ENCODE results near the gene CLMN. TPM values are rescaled to one million over a fixed set of nuclear protein-coding genes. Genes with fewer than 3 reads are reported as not detected.

The CLMN gene, protein sequence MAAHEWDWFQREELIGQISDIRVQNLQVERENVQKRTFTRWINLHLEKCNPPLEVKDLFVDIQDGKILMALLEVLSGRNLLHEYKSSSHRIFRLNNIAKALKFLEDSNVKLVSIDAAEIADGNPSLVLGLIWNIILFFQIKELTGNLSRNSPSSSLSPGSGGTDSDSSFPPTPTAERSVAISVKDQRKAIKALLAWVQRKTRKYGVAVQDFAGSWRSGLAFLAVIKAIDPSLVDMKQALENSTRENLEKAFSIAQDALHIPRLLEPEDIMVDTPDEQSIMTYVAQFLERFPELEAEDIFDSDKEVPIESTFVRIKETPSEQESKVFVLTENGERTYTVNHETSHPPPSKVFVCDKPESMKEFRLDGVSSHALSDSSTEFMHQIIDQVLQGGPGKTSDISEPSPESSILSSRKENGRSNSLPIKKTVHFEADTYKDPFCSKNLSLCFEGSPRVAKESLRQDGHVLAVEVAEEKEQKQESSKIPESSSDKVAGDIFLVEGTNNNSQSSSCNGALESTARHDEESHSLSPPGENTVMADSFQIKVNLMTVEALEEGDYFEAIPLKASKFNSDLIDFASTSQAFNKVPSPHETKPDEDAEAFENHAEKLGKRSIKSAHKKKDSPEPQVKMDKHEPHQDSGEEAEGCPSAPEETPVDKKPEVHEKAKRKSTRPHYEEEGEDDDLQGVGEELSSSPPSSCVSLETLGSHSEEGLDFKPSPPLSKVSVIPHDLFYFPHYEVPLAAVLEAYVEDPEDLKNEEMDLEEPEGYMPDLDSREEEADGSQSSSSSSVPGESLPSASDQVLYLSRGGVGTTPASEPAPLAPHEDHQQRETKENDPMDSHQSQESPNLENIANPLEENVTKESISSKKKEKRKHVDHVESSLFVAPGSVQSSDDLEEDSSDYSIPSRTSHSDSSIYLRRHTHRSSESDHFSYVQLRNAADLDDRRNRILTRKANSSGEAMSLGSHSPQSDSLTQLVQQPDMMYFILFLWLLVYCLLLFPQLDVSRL
- 0.22 and 0.50 TPM in 2 replicates for total RNA-seq

GRCh38 chr14:95319312-95320077 is at the start of gene CLMN:
Gene CLMN, minus strand, starts transcription at chr14:95319908. Its CDS starts 116 bp downstream, at chr14:95319792.

DNA sequence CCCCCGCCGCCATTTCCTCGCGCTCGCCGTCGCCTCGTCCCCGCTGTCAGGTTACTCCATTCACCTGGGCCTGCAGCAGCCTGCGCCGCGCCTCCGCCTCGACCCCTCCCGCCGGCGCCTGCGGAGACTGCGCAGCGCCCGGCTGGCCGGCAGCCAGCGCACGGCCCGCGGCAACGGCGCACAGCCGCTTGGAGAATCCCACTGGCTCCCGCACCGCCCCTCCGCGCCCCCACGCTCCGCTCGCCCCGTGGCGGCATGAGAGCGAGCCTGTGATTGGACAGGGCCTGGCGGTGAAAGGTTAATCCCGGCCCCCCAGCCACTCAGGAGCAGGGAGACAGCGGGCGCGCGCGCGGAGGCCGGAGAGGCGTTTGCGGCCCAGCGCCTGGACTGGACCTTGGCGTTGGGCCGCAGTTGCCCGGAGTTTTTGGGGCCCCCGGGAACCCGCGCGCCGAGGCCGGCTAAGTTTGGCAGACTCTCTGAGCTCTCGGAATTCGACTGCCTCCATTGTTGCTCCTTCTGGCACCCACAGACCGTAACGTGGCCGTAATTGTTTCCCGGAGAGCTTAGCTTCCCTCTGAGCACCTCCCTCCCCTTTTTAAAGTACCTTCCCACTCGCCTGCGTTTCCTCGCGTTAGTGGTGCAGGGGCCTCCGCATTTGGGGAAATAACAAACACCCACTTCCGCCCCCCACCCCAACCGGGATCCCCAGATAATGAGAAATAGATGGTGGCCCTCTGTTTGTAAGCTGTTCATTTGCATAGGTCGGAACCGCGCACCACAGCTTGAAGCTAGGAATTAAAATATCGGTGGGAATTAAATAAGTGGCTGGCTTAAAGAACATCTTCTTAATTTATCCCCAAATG is 162.2 kb downstream of the CLMN start, which contains the start of gene DICER1:
Gene DICER1, minus strand, starts transcription at position 203 of the 863 bp plus-strand sequence. CDS start 24,071 bp downstream, outside the sequence.

Other genes starting within 250 kb of the CLMN start
- 23.0 and 31.3 TPM in 2 replicates for gene DICER1, start 162.4 kb downstream of the CLMN start, total RNA-seq
- gene SYNE3, start 196.7 kb upstream of the CLMN start, total RNA-seq, result 12.9 and 18.0 TPM in 2 replicates
- gene GLRX5, start 215.1 kb upstream of the CLMN start, total RNA-seq, result 36.1 and 56.8 TPM in 2 replicates

Measured in uterine smooth muscle cell (primary cell).